HG03575 (cell line): ENCODE results near the gene SH3TC2.

Source experiments
- ATAC-seq: cut with Tn5 transposase; IDR thresholded peaks from one replicate; pipeline ENCODE4 v1.9.1; 2021; ENCODE audit not compliant: unreplicated experiment, insufficient number of reproducible peaks, low FRiP score; ENCODE audit errors: extremely low read depth

Gene SH3TC2

GRCh38 chr5:149062371-149063016 is 368 bp downstream of the SH3TC2 start:
- ATAC-seq, result no peak

GRCh38 chr5:149061341-149061740 is 1.5 kb downstream of the SH3TC2 start:
- ATAC-seq, result no peak

- ATAC-seq, result no peak
Measured at GRCh38 chr5:149060325-149060724, 2.5 kb downstream of the SH3TC2 start.

- no peak for ATAC-seq
Measured at GRCh38 chr5:149056616-149057165, 6.2 kb downstream of the SH3TC2 start.

- ATAC-seq, result no peak
Measured at GRCh38 chr5:149054416-149054815, 8.4 kb downstream of the SH3TC2 start.

GRCh38 chr5:149053072-149053695 is 9.7 kb downstream of the SH3TC2 start:
- no peak for ATAC-seq

GRCh38 chr5:149049371-149049781 is 13.5 kb downstream of the SH3TC2 start:
- no peak for ATAC-seq

- no peak for ATAC-seq
Measured at GRCh38 chr5:149048811-149049210, 14.1 kb downstream of the SH3TC2 start.

- ATAC-seq, result no peak
Measured at GRCh38 chr5:149047462-149047861, 15.4 kb downstream of the SH3TC2 start.

- no peak for ATAC-seq
Measured at GRCh38 chr5:149046196-149046829, 16.5 kb downstream of the SH3TC2 start.

- ATAC-seq, result no peak
Measured at GRCh38 chr5:149045089-149045460, 17.8 kb downstream of the SH3TC2 start.

GRCh38 chr5:149044453-149045088 is 18.3 kb downstream of the SH3TC2 start:
- no peak for ATAC-seq

GRCh38 chr5:149043641-149044040 is 19.2 kb downstream of the SH3TC2 start:
- ATAC-seq, result no peak

- no peak for ATAC-seq
Measured at GRCh38 chr5:149042865-149043264, 20.0 kb downstream of the SH3TC2 start.

GRCh38 chr5:149041242-149041641 is 21.6 kb downstream of the SH3TC2 start:
- no peak for ATAC-seq

GRCh38 chr5:149040421-149040820 is 22.4 kb downstream of the SH3TC2 start:
- ATAC-seq, result no peak

GRCh38 chr5:149039506-149039905 is 23.4 kb downstream of the SH3TC2 start:
- ATAC-seq, result no peak

GRCh38 chr5:149038336-149039080 is 24.4 kb downstream of the SH3TC2 start:
- no peak for ATAC-seq

- no peak for ATAC-seq
Measured at GRCh38 chr5:149037817-149038216, 25.0 kb downstream of the SH3TC2 start.
